HG03103 (cell line): ENCODE results near the gene IL3RA.

ENCODE experiments used
- ATAC-seq: cut with Tn5 transposase; IDR thresholded peaks from one replicate; pipeline ENCODE4 v1.9.1; 2021; ENCODE audit warnings: low read depth; ENCODE audit not compliant: unreplicated experiment

Gene IL3RA

DNA sequence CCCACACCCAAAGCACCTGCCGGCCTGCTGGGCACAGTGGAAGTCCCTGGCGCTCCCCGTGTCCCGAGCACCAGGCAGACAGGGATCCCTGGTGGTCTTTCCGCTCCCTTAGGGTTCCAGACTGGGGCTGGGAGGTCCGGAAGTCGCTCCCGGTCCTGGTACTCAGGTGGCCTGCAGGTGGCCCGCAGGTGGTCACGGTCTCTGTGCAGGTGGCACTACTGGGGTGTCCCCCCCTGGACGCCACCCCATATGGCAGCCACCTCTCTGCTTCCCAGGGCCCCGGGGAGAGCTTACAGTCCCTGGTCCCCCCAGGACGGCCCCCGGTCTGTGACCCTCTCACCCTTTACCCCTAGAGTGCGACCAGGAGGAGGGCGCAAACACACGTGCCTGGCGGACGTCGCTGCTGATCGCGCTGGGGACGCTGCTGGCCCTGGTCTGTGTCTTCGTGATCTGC, 41.7 kb downstream of the IL3RA start:
- ATAC-seq, result no peak

DNA sequence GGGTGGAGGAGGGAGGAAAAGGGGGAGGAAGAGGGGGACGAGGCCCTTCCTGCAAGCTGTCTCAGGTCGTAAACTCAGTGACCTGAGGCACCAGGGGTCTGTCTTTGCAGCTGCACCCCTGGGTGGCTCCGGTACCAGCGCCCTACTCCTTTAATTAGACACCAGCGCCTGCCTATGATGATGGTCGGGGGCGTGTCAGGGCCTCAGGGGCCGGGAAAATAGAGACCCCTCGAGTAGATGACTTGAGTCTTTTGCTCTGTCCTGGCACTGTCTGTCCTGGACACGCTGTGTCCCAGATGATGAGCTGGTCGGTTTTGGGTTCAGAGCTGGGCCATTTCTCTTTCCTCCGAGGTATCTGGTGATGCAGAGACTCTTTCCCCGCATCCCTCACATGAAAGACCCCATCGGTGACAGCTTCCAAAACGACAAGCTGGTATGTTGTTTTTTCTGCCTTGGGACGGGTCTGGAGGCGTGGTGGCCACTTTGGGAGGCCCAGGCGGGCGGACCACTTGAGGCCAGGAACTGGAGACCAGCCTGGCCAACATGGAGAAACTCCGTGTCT, 44.2 kb downstream of the IL3RA start:
- ATAC-seq, result no peak

DNA sequence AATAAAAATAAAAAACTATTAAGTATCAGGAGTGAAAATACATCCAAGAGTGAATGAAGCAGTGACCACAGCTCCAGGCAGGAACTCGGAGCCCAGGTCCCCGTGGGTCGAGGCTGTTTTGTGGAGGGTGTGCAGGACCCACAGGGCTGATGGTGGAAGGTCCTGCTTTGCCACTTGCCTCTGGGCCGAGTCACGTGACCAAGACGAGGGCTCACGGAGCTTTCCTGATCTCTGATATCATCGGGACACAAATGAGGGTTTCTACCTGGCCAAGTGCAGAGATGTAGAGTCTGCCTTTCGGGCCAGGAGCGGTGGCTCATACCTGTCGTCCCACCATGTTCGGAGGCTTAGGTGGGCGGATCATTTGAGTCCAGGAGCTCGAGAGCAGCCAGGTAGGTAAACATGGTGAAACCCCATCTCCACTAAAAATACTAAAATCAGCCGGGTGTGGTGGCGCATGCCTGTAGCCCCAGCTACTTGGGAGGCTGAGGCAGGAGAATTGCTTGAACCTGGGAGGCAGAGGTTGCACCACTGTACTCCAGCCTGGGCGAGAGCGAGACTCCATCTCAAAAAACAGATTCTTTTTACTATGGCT, 48.2 kb downstream of the IL3RA start:
- ATAC-seq, result no peak

DNA sequence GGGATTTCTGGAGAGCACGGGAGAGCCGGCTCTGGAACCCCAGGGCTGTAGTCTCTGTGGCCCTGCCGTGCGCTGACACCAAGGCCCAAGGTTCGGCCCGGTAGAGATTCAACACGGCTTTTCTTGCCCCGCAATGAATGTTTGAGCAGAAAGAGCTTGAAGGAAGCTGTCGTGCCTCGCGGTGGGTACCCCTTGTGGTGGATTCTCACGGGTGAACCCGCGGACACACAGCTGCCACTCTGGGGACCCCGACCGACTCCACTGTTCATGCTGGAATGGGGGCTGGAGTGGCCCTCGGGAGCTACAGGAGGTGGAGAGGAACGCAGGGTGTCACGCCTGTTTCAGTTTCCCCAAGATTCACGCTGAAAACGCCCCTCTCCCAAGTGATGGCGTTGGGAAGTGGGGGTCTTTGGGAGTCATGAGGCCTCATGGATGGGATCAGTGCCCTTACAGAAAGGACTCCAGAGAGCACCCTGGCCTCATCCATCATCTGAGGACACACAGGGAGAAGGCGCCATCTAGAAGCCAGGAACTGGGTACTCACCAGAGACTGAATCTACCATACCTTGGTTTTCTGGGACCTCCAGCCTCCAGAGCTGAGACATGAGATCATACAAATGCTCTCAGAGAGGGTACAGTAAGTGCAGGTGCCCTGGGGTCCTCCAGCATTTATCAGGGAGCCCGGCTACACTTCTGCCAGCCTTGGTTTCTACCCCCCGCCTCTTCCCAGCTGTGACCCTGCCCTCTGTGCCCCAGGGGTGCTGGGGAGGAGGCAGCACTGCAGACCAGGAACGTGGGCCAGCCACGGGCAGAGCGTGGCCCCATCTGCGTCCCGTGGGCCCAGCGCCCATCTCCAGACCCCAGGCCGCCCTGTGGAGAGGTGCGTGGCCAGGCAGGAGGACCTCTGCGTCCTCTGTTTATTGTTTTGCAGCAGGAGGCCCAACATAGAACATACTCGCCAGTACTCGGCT, 49.0 kb downstream of the IL3RA start:
- no peak for ATAC-seq

DNA sequence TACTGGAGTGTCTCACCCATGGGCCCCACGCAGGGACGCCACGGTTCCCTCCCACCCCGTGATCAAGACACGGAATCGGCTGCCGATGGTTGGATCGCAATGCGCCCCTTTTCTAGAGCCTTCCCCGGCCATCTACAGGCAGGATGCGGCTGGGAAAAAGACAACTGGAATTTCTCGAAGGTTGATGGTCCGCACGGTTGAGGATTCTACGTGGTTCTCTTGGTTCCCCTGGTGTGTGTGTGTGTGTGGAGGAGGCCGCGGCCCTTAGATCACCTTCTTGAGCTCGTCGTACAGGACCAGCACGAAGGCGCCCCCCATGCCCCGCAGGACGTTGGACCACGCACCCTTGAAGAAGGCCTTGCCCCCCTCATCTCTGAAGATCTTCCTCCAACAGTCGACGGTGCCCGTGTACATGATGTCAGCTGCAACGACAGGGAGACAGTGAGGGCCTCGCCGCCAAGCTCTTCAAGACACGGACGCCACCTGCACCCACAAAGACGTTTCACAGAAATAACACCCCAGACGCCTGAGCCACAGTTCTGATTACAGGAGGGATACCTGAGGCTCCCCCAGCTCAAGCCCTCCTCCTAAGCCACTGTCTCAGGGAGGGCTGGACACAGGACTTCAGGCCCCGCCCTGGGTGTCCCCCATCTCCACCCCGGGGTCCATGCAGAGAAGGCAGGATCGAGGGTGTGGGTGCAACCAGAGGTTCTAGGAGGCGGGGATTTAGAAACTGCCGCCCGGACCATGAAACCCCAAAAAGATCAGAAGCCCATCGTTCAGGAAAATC, 49.9 kb downstream of the IL3RA start:
- no peak for ATAC-seq

DNA sequence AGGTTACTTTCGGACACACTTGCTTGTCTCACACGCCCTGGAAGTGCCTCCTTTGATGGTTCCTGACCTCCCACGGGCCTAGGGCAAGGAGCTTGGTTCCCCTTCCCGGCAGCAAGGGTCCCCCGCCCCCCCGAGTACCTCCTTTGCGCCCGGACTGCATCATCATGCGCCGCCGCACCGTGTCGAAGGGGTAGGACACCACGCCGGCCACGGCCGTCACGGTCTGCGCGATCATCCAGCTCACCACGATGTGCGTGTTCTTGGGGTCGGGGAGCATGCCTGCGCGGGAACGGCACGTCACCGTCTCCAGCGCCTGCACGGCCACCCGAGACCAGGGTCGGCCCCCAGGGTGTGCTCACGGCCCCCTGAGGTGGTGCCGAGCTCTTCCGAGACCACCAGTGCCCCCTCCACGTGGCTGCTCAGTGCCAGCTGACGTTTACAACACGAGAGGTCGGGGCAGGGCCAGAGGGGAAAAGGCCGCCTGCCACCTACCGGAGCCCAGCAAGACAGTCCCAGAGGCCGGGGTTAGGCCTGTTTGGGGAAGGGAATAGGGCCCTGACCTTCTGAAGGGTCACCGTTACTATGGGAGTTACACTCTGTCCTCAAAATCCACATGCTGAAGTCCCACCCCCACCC, 50.7 kb downstream of the IL3RA start:
- ATAC-seq, result no peak

DNA sequence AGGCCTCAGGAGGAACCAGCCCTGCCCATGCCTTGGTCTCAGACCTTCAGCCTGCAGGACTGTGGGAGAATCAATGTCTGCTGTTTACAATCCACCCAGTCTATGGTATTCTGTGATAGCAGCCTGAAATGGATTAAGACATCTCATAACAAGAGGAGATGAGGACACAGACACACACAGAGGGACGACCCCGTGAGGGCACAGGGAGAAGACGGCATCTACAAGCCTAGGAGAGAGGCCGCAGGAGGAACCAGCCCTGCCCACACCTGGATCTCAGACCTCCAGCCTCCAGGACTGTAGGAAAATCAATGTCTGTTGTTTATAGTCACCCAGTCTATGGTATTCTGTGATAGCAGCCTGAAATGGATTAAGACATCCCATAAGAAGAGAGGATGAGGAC, 52.1 kb downstream of the IL3RA start:
- no peak for ATAC-seq

DNA sequence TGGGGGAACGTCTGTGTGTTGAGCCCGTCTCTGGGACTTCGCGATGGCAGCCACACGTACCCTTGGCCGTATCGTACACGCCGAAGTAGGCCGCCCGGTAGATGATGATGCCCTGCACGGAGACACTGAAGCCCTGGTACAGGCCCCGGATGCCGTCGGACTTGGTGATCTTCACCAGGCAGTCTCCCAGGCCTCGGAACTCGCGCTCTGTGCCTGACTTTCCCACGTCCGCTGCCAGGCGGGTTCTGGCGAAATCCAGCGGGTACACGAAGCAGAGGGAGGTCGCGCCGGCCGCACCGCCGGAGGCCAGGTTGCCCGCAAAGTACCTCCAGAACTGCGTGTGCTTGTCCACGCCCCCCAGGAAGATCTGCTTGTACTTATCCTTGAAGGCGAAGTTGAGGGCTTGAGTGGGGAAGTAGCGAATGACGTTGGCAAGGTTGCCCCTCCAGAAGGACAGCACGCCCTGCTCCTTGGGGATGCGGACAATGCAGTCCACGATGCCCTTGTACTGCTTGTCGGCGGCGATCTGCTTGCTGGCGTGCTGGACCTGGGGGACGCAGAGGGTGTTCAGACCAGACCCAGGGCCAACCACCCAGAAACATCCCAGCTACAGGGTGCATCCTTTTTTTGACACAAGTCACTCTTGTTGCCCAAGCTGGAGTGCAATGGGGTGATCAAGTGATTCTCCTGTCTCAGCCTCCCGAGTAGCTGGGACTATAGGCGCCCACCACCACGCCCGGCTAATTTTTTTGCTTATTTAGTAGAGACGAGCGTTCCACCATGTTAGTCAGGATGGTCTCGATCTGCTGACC, 52.8 kb downstream of the IL3RA start:
- no peak for ATAC-seq

DNA sequence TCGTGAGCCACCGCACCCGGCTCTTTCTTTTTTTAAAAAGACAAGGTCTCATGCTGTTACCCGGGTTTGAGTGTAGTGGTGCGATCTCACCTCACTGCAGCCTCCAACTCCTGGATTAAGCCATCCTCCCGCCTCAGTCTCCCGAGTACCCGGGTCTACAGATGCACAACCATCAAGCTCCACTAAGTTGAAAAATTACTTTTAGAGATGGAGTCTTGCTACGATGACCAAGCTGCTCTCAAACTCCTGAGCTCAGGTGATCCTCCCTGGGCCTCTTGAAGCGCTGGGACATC, 53.4 kb downstream of the IL3RA start:
- no peak for ATAC-seq

DNA sequence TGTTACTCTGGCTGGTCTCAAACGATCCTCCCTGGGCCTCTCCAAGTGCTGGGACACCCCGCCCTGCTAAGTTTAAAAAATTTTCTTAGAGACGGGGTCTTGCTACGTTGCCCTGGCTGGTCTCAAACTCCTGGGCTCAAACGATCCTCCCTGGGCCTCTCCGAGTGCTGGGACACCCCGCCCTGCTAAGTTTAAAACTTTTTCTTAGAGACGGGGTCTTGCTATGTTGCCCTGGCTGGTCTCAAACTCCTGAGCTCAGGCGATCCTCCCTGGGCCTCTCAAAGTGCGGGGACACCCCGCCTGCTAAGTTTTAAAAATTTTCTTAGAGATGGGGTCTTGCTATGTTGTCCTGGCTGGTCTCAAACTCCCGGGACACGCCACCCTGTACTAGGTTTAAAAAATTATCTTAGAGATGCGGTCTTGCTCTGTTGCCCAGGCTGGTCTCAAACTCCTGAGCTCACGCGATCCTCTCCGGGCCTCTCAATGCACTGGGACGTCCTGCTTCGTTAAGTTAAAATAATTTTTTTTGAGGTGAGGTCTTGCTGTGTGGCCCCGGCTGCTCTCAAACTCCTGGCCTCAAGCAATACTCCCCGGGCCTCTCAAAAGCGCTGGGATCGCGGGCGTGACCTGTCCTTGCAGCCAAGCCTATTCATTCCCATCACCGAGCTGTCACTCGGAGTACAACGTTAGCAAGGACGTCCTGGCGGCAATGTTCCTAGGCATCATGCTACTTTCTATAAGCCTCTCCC, 54.2 kb downstream of the IL3RA start:
- ATAC-seq, result no peak

DNA sequence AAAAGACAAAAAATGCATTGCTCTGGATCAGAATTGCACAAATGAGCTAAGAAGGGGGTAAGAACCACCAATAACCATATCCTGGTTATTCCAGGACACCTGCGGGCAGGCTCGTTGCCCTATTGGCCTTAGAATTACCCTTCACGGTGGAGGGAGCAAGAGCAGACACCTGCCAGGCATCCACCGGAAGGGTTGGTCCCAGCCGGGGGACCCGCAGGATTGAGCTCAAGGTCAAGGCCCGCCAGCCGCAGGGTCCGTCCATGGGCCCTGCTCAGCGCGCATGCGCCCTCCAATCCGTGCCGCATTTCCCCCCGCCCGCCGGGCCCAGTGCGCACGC, 54.8 kb downstream of the IL3RA start:
- ATAC-seq, result peak; percentile 32

DNA sequence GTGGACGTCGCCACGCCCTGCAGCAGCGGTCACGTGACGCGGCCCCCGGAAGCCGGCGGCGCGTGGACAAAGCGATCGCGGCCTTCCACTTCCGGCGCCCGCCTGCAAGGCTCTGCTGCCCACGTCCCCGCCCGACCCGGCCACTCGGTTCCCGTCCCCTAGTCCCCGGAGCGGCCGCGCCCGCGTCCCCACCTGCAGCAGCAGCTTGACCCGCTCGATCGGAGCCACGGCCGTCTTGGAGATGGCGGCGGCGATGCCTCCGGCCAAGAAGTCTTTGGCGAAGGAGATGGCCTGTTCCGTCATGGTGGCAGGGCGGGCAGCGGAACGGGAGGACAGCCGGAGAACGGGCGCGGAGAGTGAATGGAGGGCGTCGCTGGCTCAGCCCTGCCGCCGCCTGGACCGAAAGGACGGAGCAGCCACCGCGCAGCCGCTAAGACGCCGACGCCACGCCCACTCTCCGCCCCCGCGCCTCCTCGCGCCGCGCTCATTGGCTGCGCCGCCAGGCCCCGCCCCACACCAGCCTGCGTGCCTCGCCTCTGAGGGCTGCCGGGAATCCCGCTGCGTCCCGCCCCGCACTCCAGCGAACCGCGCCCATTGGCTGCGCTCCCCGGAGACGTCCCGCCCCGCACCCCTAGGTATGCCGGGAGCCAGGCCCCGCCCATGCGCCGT, 55.3 kb downstream of the IL3RA start, which contains the start of gene SLC25A6:
Gene SLC25A6 (minus strand): TSS at position 407 of the 669 bp plus-strand sequence. CDS start 104 bp downstream, at position 303.
- peak; percentile 95 for ATAC-seq

DNA sequence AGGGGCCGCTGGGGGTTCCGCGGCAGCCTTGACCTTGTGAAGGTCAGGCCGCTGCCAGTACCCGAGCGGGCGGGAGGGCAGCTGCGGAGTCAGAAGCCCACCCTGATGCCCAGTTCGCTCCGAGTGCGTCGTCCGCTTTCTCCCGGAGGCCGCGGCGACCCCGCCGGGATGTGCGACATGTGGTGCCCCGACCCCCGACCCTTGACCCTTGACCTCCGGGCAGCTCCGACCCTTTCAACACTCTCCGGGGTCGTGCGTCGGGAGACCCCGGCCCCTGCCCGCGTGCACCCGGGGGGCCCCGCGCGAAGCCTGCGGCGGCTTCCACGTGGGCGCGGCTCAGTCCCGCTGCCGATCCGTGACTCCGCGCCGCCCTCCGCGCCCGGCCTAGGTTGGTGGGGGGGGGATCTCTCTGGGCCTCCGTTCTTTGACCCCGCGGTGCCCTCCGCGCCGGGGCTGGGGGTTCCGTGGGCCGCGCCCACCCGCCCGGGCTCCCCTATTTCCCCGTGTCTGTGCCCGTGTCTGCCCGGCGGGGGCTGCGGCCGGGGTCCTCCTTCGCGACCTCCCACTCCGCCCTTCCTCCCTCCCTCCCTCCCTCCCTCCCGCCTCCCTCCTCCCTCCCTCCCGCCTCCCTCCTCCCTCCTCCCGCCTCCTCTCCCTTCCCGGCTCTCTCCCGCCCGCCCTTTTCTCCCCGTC, 55.9 kb downstream of the IL3RA start:
- ATAC-seq, result peak; percentile 22

DNA sequence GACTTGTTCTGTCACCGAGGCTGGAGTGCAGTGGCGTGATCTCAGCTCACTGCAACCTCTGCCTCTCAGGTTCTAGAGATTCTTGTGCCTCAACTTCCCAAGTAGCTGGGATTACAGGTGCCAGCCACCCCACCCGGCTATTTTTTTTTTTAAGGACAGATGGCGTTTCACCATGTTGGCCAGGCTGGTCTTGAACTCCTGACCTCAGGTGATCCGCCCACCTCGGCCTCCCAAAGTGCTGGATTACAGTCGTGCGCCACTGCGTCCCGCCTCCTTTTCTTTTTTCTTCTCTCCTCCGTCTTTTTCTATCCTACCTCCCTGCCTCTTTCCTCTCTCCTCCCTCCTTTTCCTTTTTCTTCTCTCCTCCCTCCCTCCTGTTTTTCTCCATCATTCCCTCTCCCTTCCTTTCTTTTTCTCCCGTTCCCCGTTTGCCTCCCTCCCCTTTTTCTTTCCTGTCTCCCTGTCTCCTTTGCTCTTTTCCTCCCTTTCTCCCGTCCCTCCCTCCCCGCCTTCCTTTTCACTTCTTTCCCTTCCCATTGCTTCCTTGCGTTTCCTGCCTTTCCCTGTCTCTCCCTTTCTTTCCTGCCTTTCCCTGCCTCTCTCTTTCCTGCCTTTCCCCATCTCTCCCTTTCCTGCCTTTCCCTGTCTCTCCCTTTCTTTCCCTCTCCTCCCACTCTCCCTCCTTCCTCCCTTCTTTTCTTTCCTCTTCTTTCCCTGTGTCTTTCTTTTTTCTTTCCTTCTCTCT, 57.5 kb downstream of the IL3RA start:
- ATAC-seq, result no peak

DNA sequence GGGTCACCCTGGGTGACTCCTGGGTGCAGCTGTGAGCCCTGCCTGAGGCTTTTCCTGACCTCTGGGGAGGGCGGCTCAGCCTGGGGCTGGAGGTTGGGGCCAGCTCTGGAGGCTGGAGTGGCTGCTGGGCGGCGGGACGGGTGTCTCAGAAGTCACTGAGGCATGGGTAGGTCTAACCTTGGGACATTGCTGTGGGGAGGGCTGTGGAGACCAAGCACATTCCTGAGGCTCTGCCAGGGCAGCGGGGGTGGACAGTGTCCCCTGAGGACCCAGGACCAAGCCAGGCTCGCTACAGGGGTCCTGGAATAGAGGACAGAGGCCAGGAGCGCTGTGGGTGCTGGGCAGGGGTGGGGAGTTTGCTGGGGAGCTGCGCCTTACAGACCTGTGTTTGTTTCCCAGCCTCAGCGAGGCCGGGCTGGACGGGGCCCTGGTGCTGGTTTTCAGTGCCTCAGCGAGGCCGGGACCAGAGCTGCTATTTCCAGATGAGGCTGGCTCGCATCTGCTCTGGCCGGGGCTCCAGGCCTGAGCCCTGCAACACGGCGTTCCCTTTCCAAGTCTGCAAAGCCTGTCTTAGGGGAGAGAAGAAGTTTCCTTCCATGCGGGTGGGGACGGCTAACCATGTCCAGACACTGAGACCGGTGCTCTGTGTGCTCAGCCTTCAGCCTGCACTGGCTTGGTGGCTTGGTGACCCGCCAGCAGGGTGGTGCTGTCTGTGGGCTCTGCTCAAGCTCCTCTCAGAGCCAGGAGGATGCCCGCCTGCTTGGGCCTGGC, 58.3 kb downstream of the IL3RA start:
- no peak for ATAC-seq

DNA sequence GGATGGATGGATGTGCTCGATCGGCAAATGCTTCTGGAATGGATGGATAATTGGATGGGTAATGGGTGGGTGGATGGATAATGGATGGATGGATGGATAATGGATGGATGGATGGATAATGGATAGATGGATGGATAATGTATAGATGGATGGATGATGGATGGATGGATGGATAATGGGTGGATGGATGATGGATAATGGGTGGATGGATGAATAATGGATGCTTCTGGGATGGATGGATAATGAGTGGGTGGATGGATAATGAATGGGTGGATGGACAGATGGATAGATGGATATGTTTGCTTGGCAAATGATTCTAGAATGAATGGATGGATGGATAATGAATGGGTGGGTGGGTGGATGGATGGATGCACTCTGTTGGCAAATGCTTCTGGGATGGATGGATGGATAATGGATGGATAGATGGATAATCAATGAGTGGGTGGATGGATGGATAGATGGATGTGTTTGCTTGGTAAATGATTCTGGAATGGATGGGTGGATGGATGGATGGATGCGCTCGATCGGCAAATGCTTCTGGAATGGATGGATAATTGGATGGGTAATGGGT, 59.1 kb downstream of the IL3RA start:
- ATAC-seq, result no peak
